Measurements from ENCODE around the gene SPATA7.

DNA sequence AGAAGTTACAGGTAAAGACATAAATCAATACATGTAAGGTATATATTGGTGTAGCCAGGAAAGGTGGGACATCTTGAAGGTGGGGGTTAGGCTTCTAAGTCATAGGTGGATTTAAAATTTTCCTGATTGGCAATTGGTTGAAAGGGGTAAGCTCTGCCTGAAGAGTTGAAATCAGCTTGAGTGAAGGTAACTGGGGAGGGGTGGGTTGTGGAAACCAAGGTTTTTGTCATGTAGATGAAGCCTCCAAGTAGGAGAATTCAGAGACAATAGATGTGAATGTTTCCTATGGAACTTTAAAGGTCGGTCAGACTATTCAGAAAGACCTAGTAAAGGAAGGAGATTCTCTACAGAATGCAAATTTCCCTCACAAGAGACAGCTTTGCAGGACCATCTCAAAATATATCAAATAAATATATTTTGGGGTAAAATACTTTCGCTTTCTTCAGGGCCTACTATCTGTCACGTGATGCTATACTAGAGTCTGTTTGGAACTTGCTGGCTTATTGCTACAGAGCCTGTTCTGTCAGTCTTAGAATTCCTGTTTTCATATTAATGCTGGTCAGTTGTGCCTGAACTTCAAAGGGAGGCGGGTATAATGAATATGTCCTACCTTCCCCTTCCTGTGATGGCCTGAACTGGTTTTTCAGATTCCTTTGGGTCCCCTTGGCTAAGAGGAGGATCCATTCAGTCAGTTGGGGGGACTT lies 20.6 kb upstream of the SPATA7 start:
- TF ChIP-seq, protein P1, sequence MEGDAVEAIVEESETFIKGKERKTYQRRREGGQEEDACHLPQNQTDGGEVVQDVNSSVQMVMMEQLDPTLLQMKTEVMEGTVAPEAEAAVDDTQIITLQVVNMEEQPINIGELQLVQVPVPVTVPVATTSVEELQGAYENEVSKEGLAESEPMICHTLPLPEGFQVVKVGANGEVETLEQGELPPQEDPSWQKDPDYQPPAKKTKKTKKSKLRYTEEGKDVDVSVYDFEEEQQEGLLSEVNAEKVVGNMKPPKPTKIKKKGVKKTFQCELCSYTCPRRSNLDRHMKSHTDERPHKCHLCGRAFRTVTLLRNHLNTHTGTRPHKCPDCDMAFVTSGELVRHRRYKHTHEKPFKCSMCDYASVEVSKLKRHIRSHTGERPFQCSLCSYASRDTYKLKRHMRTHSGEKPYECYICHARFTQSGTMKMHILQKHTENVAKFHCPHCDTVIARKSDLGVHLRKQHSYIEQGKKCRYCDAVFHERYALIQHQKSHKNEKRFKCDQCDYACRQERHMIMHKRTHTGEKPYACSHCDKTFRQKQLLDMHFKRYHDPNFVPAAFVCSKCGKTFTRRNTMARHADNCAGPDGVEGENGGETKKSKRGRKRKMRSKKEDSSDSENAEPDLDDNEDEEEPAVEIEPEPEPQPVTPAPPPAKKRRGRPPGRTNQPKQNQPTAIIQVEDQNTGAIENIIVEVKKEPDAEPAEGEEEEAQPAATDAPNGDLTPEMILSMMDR (IDR thresholded peaks at IDR 0.05): no peak
- TF ChIP-seq JUNB (IDR thresholded peaks at IDR 0.05): no peak
- no peak for TF ChIP-seq POLR2A (IDR thresholded peaks at IDR 0.05; ENCODE audit: low read length)
- no peak for TF ChIP-seq POLR2AphosphoS2 (conservative IDR thresholded peaks at IDR 0.05; ENCODE audit: low read length)
- TF ChIP-seq MAZ (IDR thresholded peaks at IDR 0.05; ENCODE audit: borderline replicate concordance, low read depth, low read length): no peak
- no peak for TF ChIP-seq EP300 (IDR thresholded peaks at IDR 0.05)
- no peak for TF ChIP-seq CHD2 (IDR thresholded peaks at IDR 0.05; ENCODE audit: low read length, partially characterized antibody)
- no peak for TF ChIP-seq SMC3 (IDR thresholded peaks at IDR 0.05)
- no peak for TF ChIP-seq ESRRA (IDR thresholded peaks at IDR 0.05; ENCODE audit: borderline replicate concordance, low read length)
- no peak for TF ChIP-seq RFX5 (IDR thresholded peaks at IDR 0.05)
- no peak for TF ChIP-seq SREBF2 (IDR thresholded peaks at IDR 0.05)
- no peak for TF ChIP-seq MAFK (IDR thresholded peaks at IDR 0.05; ENCODE audit: partially characterized antibody)

Data from A549 (cell line).